ENCODE results near the gene KPNA6. TPM values are rescaled to one million over a fixed set of nuclear protein-coding genes. Genes with fewer than 3 reads are reported as not detected.
"Not testable (repeated sequence)": the region's sequence is repeated elsewhere in the genome, so short reads cannot be mapped to it uniquely, and the experiment has no call there.

The KPNA6 gene
- total and polyA plus RNA-seq, 8 donors, result 30.6 to 73.2 (median 35.2) TPM

DNA sequence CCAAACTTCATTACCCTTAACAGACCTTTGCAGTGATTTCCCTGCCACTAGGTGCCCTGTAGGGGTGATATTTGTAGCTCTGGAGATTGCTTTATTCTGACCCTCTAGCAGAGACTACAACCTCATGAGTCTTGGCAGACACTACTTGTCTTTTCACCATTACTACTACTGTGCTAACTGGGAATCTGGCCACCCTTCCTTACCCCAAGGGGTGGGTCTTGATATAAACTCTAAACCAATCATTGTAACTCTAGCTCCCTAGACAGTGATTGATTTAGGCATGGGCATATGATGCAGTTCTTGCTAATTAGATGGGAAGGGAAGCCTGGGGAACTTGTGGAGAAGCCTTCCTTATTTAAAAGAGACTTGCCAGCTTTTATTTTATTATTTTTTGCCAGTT, 3.9 kb downstream of the KPNA6 start:
- Histone ChIP-seq H3K27ac (no peak overlapping the region), H3K36me3 (no peaks in the 10 kb centered on the region), H3K4me3 (no peak overlapping the region), H3K9me3 (no peaks in the 10 kb centered on the region), H3K4me1 (peaks cover 13 to 63% of the 10 kb centered on the region in 2 donors), H3K27me3 (no peaks in the 10 kb centered on the region)
- no peak for DNase-seq
- TF ChIP-seq, protein P1, sequence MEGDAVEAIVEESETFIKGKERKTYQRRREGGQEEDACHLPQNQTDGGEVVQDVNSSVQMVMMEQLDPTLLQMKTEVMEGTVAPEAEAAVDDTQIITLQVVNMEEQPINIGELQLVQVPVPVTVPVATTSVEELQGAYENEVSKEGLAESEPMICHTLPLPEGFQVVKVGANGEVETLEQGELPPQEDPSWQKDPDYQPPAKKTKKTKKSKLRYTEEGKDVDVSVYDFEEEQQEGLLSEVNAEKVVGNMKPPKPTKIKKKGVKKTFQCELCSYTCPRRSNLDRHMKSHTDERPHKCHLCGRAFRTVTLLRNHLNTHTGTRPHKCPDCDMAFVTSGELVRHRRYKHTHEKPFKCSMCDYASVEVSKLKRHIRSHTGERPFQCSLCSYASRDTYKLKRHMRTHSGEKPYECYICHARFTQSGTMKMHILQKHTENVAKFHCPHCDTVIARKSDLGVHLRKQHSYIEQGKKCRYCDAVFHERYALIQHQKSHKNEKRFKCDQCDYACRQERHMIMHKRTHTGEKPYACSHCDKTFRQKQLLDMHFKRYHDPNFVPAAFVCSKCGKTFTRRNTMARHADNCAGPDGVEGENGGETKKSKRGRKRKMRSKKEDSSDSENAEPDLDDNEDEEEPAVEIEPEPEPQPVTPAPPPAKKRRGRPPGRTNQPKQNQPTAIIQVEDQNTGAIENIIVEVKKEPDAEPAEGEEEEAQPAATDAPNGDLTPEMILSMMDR (IDR thresholded peaks at IDR 0.05), result no peak
- no peak for ATAC-seq
- intact Hi-C loops (cut with DNase I), result no loop called here

DNA sequence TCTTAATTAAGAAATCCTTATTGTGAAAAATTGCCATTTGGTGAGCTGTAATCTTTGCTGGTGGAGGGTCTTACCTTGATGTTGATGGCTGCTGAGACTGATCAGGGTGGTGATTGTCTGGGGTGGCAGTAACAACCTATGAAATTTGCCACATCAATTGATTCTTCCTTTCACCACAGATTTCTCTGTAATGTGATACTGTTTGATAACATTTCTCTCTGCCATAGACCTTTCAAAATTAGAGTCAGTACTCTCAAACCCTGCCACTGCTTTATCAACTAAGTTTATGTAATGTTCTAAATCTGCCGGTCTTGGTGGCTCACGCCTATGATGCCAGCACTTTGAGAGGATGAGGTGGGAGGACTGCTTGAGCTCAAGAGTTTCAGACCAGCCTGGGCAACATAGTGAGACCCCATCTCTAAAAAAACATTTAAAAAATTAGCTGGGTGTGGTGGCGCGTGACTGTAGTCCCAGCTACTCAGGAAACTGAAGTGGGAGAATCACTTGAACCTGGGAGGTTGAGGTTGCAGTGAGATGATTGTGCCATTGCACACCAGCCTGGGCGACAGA, 5.0 kb downstream of the KPNA6 start:
- Histone ChIP-seq H3K27me3 (no peaks in the 10 kb centered on the region), H3K27ac (no peak overlapping the region), H3K9me3 (no peaks in the 10 kb centered on the region), H3K4me1 (peaks cover 13 to 65% of the 10 kb centered on the region in 2 donors), H3K4me3 (no peak overlapping the region), H3K36me3 (no peaks in the 10 kb centered on the region)
- intact Hi-C loops (cut with DNase I), result no loop called here
- ATAC-seq (no peak), DNase-seq (no peak)
- TF ChIP-seq, protein P1 (IDR thresholded peaks at IDR 0.05), result no peak

DNA sequence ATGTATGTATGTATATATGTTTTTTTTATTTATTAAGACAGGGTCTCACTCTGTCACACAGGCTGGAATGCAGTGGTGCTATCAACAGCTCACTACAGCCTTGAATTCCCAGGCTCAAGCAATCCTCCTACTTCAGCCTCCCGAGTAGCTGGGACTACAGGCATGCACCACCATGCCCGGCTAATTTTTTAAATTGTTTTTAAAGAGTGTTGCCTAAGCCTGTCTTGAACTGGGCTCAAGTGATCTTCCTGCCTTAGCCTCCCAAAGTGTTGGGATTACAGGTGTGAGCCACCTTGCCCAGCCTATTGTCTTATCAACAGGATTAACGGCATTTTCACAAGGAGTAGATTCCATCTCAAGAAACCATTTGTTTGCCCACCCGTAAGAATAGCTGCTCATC, 5.6 kb downstream of the KPNA6 start:
- H3K4me3 ChIP-seq; H3K27me3 ChIP-seq; intact Hi-C loops (cut with DNase I); ATAC-seq; H3K36me3 ChIP-seq; DNase-seq; H3K9me3 ChIP-seq; H3K27ac ChIP-seq: not testable (repeated sequence)
- peaks cover 13 to 65% of the 10 kb centered on the region in 2 donors for H3K4me1 ChIP-seq

DNA sequence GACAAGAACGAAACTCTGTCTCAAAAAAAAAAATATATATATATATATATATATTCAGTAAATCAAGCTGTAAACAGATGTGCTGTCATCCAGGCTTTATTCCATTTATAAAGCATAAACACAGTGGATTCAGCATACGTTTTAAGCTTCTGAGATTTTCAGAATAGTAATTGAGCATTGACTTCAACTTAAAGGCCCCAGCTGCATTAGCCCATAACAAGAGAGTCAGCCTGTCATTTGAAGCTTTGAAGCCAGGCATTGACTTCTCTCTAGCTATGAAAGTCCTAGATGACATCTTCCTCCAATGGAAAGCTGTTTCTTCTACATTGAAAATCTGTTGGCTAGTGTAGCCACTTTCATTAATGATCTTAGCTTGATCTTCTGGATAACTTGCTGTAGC, 6.6 kb downstream of the KPNA6 start:
- no peaks in the 10 kb centered on the region for H3K27me3 ChIP-seq
- peaks cover 9 to 58% of the 10 kb centered on the region in 2 donors for H3K4me1 ChIP-seq
- H3K4me3 ChIP-seq, result no peak overlapping the region
- H3K27ac ChIP-seq, result no peak overlapping the region
- H3K9me3 ChIP-seq, result no peaks in the 10 kb centered on the region
- H3K36me3 ChIP-seq, result no peaks in the 10 kb centered on the region
- TF ChIP-seq, protein P1 (IDR thresholded peaks at IDR 0.05), result no peak
- DNase-seq, result no peak
- intact Hi-C loops (cut with DNase I), result no loop called here
- ATAC-seq, result no peak

DNA sequence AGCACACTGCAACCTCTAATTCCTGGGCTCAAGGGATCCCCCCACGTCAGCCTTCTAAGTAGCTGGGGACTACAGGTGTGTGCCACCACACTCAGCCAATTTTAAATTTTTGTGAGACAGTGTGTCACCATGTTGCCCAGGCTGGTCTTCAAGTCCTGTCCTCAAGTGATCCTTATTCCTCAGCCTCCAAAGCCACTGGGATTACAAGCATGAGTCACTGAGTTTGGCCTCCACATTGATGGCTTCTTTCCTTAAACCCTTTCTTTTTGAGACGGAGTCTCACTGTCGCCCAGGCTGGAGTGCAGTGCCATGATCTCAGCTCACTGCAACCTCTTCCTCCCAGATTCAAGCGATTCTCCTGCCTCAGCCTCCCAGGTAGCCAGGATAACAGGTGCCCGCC, 7.6 kb downstream of the KPNA6 start:
- H3K4me1 ChIP-seq, result peaks cover 0 to 49% of the 10 kb centered on the region in 2 donors
- no peaks in the 10 kb centered on the region for H3K36me3 ChIP-seq
- ATAC-seq (no peak), DNase-seq (no peak)
- TF ChIP-seq, protein P1 (IDR thresholded peaks at IDR 0.05), result no peak
- H3K9me3 ChIP-seq, result no peaks in the 10 kb centered on the region
- no peaks in the 10 kb centered on the region for H3K27me3 ChIP-seq
- intact Hi-C loops (cut with DNase I), result no loop called here
- no peak overlapping the region for H3K4me3 ChIP-seq
- H3K27ac ChIP-seq, result no peak overlapping the region

DNA sequence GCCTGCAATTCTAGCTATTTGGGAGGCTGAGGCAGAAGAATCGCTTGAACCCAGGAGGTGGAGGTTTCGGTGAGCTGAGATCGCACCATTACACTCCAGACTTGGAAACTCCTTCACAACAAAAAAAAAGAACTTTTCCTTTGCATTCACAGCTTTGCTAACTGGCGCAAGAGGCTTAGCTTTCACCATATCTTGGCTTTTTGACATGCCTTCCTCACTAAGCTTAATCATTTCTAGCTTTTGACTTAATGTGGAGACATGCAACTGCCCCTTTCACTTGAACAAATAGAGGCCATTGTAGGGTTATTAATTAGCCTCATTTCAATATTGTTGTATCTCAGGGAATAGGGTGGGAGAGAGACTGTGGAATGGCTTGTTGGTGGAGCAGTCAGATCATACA, 8.7 kb downstream of the KPNA6 start:
- intact Hi-C loops (cut with DNase I), result no loop called here
- Histone ChIP-seq H3K27ac (no peak overlapping the region), H3K36me3 (no peaks in the 10 kb centered on the region), H3K27me3 (no peaks in the 10 kb centered on the region), H3K4me3 (no peak overlapping the region), H3K4me1 (peaks cover 0 to 49% of the 10 kb centered on the region in 2 donors), H3K9me3 (no peaks in the 10 kb centered on the region)
- no peak for DNase-seq
- TF ChIP-seq, protein P1 (IDR thresholded peaks at IDR 0.05), result no peak
- ATAC-seq, result no peak

Measured in left lung (tissue), 10 donors.